HG03457 (cell line): Measurements from ENCODE around the gene NDE1.
"Not testable (repeated sequence)": the region's sequence is repeated elsewhere in the genome, so short reads cannot be mapped to it uniquely, and the experiment has no call there.

Experiments
- ATAC-seq: cut with Tn5 transposase; IDR thresholded peaks from one replicate; pipeline ENCODE4 v1.9.1; 2021; ENCODE audit warnings: moderate number of reproducible peaks; ENCODE audit not compliant: unreplicated experiment

NDE1 gene

DNA sequence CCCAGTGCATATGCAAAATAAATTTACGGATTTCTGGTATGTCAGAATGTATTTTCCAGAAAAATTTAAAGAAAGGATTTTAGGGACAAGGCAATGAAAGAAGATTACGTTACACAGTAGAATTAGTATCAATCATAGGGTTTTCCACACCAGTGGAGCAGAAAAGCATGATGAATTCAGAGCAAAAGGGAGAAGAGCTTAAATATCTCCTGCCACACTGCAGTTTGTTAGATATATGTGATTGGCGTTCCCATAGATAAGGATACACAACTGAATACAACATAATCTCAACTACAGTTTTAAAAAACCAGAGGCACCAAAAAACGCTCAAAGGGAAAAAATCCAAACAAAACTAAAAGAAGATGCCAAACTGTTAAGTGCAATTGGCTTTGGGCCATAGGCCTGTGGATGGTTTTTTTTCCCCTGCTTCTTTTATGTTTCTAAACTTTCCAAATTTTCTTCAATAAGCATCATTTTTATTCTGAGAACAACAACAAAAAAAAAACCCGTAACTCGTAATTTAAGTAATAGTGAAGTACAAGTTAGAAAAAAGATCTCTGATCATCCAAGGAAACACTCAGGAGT, 29.3 kb upstream of the NDE1 start:
- no peak for ATAC-seq

DNA sequence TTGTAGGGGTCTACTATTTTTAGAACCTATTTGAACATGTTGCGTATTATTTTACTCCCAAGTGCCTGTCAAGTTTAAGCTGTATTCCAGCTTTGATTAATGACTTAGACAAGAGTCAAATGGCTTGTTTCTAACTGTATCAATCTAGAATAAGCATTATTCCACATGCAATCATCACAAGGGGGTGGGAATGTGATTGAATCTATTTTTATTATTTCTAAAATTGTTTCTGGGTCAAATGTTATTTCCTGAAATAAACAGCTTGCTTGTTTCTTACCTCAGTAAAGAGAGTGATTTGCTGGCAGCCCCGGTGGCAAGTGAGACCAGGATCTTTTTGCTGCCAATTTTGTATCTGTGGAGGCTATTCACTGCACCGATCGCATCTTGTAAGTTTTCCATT, 28.6 kb upstream of the NDE1 start:
- no peak for ATAC-seq

DNA sequence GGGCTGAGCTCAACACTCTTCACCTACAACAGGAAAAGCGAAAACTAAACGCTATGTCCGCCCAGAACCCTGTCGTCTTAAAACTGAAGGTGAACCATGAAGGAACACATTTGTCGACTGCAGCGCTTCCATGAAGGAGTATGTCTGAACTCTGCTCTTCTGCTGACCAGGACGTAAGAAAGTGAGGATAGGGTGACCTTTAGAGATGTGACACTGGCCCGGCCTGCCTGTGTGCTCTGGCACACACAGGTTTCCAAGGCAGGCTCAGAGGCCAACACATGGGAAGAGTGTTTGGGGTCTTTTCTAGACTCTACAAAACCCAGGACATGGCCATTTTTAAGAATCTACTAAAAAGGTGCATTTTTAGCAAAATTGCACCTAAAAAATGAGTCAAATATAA, 28.2 kb upstream of the NDE1 start:
- no peak for ATAC-seq

DNA sequence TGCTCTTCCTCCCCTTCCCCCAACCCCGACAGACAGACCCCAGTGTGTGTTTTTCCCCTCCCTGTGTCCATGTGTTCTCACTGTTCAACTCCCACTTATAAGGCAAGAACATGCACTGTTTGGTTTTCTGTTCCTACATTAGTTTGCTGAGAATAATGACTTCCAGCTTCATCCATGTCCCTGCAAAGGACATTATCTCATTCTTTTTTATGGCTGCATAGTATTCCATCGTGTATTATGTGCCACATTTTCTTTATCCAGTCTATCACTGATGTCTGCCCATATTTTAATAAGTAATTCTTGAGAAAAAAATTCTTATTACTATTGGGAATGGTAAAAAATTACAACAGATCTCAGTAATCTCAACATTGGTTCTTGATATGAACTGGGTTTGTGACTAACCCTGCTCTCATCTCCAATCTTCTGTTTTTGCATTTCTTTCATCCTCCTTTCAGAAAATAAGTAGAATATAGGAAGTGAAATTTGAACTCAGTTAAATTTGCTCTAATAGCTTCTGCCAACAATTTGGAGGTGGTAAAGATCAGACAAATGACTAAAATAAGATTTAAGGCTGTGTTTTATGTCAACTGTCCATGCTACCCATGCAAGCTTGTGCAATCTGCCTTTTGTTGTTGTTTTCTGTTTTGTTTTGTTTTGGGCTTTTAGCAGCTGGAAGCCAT, 18.2 kb upstream of the NDE1 start:
- ATAC-seq = no peak

DNA sequence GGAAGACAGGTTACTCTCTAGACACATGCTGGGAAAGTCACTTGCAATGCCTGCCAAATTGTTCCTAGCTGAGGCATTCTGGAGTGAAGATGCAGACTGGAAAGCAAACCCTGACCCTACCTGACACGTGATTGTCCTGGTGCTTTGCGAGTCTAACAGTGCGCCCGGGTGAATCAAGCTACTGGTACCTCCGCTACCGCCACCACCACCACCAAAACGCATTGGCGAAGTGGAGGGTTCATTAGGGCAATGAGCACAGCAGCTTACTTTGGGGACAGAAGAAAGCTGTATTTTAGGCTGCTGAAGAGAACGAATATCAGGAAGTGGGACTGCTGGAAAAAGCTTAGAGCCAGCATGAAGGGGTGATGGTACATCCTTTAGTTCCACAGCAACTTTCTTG, 14.1 kb upstream of the NDE1 start:
- ATAC-seq = no peak

DNA sequence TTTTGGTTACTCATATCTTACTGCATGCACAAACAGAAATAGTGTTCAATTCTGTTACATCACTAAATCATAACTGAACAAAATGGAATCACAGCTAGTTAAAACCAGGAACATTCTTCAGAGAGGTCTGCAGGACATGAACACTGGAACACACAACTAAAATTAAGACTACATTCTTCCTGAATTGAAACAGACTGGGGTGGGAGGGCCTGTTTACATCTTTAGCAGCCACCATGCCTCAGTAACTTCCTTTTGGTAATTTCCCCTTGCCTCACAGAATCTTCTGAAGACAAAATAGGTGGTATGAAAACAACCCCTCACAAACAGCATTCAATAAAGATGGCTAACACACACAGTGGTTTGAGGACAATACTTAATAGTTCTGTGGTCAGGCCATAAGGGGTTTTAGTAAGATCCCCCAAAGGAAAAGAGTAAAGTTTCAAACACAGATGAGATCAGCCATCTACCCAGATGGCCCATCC, 13.6 kb upstream of the NDE1 start:
- no peak for ATAC-seq

DNA sequence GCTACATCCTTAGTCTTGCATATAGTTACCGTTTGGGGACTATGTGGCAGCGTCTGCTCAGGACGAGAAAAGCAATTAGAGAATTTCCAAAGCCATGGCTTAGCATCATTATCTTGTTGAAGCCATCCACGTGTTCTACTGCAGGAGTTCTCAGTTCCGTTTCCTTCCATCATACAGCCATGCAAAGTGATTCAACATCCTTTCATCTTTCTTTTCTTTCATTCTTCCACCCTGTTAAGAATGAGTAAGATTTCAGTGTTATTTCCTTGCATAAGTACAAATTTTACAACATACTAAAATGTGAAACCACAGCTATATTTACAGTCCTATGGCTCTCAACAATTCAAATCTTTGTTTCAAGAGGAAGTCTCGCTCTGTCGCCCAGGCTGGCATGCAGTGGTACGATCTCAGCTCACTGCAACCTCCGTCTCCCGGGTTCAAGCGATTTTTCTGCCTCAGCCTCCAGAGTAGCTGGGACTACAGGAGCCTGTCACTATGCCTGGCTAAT, 10.9 kb upstream of the NDE1 start:
- no peak for ATAC-seq

DNA sequence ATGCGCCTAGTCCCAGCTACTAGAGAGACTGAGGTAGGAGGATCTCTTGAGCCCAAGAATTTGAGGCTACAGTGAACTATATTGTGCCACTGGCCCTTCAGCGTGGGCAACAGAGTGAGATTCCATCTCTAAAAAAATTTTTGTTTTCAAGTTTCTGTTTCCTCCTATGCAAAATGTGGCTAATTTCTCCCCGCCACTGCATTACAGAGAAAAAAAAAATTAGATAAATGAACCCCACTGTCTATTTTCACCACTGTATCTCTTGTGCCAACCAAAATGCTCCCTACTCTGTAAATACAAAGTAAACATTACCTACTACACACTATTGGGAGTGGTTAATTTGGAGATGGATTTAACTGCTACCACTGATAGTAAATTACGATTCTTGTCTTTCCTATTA, 9.1 kb upstream of the NDE1 start:
- ATAC-seq = no peak

DNA sequence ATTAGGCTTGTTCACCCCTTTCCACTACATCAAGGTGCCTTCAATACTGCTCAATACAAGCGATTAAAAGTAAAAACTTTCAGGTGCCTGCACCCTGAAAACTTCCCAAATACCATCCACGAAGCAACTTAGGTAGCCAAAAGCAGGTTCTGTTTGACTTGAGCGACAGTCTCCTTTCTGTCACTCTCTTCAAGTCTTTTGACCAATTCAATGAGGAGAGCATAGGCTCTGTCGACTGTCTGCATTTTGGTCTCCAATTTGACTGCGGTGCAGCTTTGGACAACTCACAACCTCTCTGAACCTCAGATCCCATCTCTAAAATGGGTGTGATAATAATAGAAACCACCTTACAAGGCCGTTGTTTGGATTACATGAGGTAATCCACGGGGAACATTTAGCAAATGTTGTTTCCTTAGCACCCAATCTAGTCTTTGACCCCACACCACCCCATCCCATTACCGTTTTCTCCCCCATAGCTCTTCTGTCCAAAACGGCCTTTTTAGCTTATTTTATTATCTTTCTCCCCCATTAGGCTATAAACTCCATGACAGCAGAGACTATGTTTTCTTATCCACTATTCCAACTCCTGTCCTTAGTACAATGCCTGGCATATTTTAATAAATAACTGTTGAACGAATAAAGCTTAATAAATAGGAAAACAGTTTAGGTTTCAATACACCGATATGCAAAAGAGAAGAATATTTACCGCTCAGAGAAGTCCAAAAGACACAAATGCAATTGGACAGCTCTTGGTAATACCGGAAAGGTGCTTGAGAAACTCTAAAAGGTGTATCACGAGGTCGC, 8.1 kb upstream of the NDE1 start:
- no peak for ATAC-seq

DNA sequence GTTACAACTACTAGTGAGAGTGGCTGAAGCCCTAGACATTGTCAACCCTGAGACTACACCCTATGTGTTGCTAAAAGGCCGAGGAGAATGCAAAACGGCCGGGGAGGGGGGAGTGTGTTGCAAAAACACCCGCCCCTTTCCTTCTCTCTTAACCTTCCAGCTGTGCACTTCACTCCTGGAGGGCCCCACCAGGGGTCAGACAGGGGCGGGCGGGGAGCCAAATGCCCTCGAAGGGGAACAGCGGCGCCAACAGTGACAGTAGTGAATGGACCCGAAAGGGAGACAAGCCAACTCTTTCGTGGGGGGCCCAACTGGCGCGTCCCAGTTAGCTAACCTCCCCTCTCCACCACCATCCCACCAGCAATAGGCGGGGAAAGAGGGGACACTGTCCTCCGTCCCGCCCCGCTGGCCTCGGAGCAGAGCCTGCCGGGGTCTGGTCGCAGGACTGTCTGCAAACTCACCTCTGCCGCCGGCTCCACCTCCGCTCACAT, 7.4 kb upstream of the NDE1 start:
- ATAC-seq = peak; percentile 33

DNA sequence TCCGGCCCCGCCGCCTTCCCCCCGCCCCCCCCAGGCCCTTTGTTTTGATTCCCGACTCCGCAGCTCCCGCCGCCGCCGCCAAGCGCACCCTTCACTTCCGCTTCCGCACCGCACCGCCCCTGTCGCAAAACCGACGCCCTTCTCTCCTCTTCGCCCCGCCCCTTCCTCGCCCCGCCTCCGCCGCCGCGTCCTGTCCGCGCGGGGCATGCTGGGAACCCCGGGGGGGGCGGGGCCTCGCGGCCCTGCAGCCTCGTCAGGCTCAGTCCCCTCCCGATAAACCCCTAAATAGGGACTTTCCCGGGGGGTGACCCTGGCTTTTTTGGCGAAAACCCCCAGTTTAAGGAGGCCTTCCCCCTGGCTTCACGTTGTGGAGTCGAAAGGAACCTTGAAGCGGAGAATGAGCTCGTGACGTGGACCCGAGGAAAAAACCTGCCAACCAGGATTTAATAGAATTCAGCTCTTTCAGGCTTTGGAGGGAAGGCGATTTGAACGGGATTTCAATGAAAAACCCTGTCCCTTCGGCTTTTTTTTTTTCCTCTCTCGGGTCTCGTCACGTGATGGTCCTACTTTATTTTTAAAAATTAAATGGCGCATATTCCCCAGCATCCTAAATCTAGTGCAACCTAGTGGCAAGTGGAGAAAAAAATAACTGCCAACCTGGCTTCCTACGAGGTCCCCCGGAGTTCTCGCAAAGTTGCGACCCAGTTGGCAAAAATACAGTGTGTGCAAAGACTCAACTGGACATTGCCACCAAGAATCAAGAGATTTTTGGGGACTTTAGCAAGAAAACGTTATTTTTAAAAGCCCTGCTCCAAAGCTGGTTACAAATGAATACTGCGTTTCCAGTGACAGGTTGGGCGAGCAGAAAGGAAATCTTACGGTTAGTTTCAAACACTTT, 6.7 kb upstream of the NDE1 start, which contains the start of gene MARF1:
TSS of gene MARF1 (minus strand) at position 107 of the 898 bp plus-strand sequence. CDS start 3,921 bp downstream, outside the sequence.
- ATAC-seq = peak; percentile 30

DNA sequence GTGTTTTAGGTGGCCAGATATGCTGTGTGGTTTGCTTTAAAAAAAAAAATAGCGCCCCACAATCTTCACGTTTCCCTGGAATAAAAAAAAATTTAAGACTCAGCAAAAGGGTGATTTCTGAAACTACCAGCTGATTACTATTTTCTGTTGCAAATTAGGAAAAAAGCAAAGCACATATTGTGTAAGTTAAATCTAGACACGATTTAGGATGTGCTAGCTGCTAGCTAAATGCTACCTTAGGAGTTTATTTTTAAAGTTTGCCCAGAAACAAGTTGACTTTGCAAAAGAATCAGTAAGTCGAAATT, 6.1 kb upstream of the NDE1 start:
- ATAC-seq = no peak

DNA sequence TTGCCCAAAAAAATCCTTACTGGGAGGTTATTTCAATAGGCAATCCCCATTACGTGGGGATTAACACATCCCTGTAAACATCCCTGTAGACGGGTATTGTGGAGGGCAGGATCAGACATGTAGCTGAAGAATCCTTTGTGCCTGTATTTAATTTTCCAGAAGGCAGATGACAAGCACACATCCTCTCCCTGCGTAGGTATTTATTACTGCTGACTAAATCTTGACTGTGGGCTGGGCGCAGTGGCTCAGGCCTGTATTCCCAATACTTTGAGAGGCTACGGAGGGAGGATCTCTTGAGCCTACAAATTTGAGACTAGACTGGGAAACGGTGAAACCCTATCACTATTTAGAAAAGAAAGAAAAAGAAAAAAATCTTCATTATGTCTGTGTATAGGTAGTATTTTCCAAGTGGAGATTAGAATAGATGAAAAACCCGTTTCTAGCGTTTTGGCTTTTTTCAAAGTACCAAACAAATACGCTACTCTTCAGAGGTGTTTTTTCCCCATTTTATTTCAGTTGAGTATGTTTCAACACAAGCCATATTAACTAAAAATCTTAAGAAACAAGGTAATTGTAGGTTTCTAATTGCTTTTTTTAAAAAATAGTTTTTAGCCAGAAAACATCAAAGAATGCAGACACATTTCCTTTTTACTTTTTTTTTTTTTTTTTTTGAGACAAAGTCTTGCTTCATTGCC, 5.6 kb upstream of the NDE1 start:
- no peak for ATAC-seq

DNA sequence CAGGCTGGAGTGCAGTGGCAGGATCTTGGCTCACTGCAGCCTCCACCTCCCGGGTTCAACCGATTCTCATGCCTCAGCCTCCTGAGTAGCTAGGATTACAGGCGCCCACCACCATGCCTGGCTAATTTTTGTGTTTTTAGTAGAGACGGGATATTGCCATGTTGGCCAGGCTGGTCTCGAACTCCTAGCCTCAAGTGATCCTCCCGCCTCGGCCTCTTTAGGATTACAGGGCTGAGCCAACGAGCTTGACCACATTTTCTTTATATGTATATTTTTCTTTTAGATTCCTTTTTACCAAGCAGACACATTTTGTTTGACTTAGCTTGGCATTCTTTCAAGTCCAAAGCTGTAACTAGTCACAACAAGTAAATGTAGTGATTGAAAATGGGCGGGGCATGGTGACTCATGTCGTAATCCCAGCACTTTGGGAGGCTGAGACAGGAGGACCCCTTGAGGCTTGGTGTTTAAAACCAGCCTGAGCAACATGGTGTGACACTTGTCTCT, 5.0 kb upstream of the NDE1 start:
- not testable (repeated sequence) for ATAC-seq

DNA sequence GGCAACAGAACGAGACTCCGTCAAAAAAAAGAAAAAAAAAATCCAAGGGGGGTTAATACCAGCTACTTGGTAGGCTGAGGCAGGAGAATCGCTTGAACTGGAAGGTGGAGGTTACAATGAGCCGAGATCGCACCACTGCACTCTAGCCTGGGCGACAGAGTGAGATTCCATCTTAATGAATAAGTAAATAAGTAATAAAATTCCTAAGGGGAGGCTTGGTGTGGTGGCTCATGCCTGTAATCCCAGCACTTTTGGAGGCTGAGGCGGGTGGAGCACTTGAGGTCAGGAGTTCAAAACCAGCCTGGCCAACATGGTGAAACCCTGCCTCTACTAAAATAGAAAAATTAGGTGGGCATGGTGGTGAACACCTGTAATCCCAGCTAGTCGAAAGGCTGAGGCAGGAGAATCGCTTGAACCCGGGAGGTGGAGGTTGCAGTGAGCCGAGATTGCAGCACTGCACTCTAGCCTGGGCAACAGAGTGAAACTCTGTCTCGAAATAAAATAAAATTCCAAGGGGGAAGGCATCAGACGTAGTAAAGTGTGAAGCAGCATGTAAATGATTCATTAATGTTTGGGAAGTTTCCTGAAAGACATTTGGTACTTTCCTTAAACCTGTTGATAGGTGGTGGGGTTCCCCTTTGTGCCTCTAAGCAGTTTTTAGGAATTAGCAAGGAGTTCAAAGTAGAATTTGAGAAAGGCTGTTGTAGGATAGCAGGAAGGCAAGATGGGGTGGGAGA, 3.3 kb upstream of the NDE1 start:
- ATAC-seq = not testable (repeated sequence)

DNA sequence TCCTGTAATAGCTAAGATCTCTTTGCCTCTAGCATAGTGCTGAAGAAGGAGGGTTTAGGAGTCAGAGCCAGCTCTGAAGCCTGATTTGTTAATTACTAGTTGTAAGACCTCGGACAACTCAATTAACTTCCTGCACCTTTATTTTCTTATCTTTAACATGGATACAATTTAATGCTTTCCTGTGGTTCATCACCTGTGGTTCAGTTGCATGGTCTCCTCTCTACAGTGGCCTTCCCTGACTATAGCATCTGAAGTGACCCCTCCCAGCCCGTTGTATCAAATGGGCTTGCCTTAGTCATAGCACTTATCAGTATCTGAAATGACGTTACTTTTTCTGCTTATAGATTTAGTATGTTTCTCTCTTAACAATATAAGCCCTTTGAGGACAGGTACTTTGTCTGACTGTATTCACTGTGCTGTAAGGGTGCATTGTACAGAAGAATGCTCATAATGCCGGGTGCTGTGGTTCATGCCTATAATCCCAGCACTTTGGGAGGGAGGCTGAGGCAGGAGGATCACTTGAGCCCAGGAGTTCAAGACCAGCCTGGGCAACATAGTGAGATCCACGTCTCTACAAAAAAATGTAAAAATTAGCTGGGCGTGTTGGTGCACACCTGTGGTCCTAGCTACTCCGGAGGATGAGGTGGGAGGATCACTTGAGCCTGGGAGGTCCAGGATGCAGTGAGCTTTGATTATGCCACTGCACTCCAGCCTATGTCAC, 2.6 kb upstream of the NDE1 start:
- ATAC-seq = no peak

DNA sequence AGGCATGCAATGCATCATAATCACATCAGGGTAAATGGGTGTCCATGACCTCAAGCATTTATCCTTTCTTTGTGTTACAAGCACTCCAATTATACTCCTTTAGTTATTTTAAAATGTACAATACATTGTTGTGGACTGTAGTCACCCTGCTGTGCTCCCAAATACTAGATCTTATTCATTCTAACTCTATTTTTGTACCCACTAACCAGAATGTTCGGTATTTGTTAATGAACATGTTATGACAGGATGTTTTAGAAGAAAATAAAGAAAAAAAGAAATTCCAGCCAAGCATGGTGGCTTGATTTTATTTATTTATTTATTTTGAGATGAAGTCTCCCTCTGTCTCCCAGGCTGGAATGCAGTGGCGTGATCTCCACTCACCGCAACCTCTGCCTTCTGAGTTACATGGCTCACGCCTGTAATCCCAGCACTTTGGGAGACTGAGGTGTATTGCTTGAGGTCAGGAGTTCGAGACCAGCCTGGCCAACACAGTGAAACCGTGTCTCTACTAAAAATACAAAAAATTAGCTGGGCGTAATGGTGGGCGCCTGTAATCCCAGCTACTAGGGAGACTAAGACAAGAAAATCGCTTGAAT, 1.8 kb upstream of the NDE1 start:
- no peak for ATAC-seq

DNA sequence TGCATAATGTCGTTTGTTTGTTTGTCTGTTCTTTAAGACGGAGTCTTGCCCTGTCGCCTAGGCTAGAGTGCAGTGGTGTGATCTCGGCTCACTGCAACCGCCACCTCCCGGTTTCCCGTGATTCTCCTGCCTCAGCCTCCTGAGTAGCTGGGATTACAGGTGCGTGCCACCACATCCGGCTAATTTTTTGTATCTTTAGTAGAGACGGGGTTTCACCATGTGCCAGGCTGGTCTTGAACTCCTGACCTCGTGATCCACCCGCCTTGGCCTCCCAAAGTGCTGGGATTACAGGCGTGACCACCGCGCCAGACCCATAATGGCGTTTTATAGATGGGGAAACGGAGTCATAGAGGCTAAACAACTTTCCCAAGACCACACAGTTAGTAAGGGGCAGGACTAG, 734 bp upstream of the NDE1 start:
- ATAC-seq = not testable (repeated sequence)
